Osteoblast (primary cell): Measurements from ENCODE around the gene CDK2AP2. TPM values are rescaled to one million over a fixed set of nuclear protein-coding genes. Genes with fewer than 3 reads are reported as not detected.

Source experiments
- DNase-seq: peaks from one replicate; pipeline ENCODE4 v3.0.0; 2011; ENCODE audit warnings: low spot score, mixed read lengths; ENCODE audit not compliant: insufficient read length; ENCODE audit errors: missing footprints
- H2AFZ ChIP-seq: 2 replicates; pipeline ENCODE4 v1.6.0; 2011; ENCODE audit warnings: mild to moderate bottlenecking, low read length
- H3K27ac ChIP-seq: 2 replicates; pipeline ENCODE4 v1.5.1; 2011; ENCODE audit warnings: mild to moderate bottlenecking, low read depth, low read length, moderate library complexity
- H3K27me3 ChIP-seq: 2 replicates; pipeline ENCODE4 v1.6.0; 2012; ENCODE audit warnings: mild to moderate bottlenecking, control low read depth, inconsistent platforms, low read length, moderate library complexity; ENCODE audit not compliant: insufficient read depth
- H3K36me3 ChIP-seq: 2 replicates; pipeline ENCODE4 v1.5.1; 2011; ENCODE audit warnings: mild to moderate bottlenecking, low read length, control low read depth, moderate library complexity; ENCODE audit not compliant: insufficient read depth
- H3K4me1 ChIP-seq: 2 replicates; pipeline ENCODE4 v1.5.1; 2011; ENCODE audit warnings: mild to moderate bottlenecking, low read length, control low read depth, moderate library complexity; ENCODE audit not compliant: insufficient read depth
- H3K4me2 ChIP-seq: 2 replicates; pipeline ENCODE4 v1.6.0; 2011; ENCODE audit warnings: mild to moderate bottlenecking, low read length; ENCODE audit not compliant: insufficient read depth
- H3K4me3 ChIP-seq: fragments of 200-600 bp; sonication (generic); 3 replicates; pipeline ENCODE4 v1.5.1; 2012; ENCODE audit warnings: mild to moderate bottlenecking, low read length, inconsistent platforms; ENCODE audit not compliant: insufficient read depth
- H3K79me2 ChIP-seq: 2 replicates; pipeline ENCODE4 v1.6.0; 2012; ENCODE audit warnings: mild to moderate bottlenecking, low read length, control low read depth, inconsistent platforms; ENCODE audit not compliant: insufficient read depth
- H3K9me3 ChIP-seq: 2 replicates; pipeline ENCODE4 v1.5.1; 2011; ENCODE audit warnings: low read depth, low read length, control low read depth
- H4K20me1 ChIP-seq: 2 replicates; pipeline ENCODE4 v1.6.0; 2012; ENCODE audit warnings: mild to moderate bottlenecking, low read length, control low read depth; ENCODE audit not compliant: insufficient read depth
- total RNA-seq: library from RNA; depleted of rRNA; stranded (reverse); fragments of >200 nt; gene quantifications from 2 replicates; pipeline ENCODE4 v1.2.3, GENCODE V29; 2012
- TF ChIP-seq, protein P1 (sequence below): IDR thresholded peaks from 2 replicates; pipeline ENCODE4 v1.5.1; 2011; ENCODE audit warnings: mild to moderate bottlenecking, low read depth, low read length, moderate library complexity; ENCODE audit errors: extremely low read depth

CDK2AP2 gene
- total RNA-seq, 1 donor = 6.2 TPM

DNA sequence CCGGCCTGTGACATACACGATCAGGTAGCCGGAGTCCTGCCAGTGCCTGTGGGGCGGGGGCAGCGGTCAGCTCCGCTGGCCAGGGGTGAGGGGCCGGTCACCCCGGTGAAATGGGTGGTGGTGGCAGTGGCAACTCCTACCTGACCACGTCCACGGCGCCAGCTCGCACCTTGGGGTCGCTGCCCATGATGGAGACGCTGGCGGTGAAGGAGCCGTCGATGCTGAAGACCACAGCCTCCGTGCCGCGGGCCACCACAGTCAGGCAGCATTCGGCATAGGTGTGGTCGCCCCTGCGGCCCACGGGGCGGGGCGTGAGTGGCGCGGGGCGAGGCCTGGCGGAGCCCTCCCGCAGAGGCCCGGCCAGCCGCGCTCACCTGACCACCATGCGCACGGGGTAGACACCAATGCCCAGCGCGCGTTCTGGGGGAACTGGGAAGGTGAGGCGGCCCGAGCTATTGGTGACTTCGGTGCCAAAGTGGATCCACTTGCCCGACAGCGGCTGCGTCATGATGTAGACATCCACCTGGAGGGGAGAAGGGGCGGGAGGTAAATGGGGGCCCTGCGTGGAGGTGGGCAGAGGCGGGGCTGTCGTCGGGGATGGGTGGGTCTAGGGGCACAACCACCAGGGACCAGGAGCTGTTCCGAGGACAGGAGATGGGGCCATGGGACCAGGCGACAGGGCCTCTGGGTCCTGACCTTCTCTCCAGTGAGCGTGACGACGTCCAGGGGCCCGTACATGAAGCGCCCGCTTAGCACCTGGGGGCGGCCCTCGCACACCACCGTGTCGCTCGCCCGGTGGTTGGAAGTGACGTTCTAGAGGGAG, 14.2 kb downstream of the CDK2AP2 start:
- Histone ChIP-seq H3K79me2 (no peaks in the 10 kb centered on the region), H3K4me1 (no peaks in the 10 kb centered on the region), H3K9me3 (no peaks in the 10 kb centered on the region), H3K4me2 (no peak overlapping the region), H3K36me3 (peaks cover 11% of the 10 kb centered on the region), H3K27me3 (no peaks in the 10 kb centered on the region), H3K27ac (no peak overlapping the region), H4K20me1 (no peaks in the 10 kb centered on the region), H2AFZ (no peak overlapping the region), H3K4me3 (no peak overlapping the region)
- DNase-seq = peak; percentile 65
- TF ChIP-seq, protein P1, sequence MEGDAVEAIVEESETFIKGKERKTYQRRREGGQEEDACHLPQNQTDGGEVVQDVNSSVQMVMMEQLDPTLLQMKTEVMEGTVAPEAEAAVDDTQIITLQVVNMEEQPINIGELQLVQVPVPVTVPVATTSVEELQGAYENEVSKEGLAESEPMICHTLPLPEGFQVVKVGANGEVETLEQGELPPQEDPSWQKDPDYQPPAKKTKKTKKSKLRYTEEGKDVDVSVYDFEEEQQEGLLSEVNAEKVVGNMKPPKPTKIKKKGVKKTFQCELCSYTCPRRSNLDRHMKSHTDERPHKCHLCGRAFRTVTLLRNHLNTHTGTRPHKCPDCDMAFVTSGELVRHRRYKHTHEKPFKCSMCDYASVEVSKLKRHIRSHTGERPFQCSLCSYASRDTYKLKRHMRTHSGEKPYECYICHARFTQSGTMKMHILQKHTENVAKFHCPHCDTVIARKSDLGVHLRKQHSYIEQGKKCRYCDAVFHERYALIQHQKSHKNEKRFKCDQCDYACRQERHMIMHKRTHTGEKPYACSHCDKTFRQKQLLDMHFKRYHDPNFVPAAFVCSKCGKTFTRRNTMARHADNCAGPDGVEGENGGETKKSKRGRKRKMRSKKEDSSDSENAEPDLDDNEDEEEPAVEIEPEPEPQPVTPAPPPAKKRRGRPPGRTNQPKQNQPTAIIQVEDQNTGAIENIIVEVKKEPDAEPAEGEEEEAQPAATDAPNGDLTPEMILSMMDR = no peak

DNA sequence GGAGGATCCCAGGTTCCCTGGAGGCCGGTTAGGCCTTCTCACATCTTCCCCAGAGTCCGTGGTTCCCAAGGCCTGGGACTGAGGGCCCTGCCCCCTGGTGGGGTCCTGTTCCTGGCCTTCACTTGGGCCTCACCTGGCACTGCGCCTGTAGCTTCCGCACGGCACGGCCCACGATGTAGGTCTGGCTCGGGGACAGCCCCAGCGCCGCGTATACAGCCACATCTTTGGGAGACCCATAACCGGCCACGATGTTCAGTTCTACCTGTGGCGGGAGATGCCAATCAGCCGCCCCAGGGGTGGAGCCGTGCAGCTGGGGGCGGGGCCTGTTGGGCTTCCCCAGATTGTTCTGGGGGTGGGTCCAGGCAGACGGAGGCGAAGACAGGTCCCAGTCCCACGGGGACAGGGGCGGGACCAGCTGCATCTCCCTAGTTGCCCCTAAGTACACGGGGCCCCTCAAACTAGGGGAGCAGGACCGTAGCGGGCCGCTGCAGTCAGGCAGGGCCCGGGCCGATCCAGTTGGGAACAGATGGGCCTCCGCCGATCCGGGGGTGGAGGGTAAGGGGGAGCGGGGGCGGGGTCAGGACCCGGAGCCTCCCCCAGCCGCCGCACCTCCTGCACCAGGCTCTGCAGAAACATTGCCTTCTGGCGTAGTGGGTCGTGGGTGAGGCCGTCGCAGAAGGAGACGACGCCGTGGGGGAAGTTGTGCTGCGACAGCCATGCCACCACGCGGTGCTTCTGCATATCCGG, 15.0 kb downstream of the CDK2AP2 start:
- H3K79me2 ChIP-seq = no peaks in the 10 kb centered on the region
- TF ChIP-seq, protein P1 = no peak
- no peaks in the 10 kb centered on the region for H3K4me1 ChIP-seq
- peak; percentile 81 for DNase-seq
- H3K9me3 ChIP-seq = no peaks in the 10 kb centered on the region
- no peak overlapping the region for H3K4me2 ChIP-seq
- no peak overlapping the region for H3K4me3 ChIP-seq
- no peak overlapping the region for H2AFZ ChIP-seq
- peaks cover 2% of the 10 kb centered on the region for H4K20me1 ChIP-seq
- H3K27me3 ChIP-seq = no peaks in the 10 kb centered on the region
- H3K27ac ChIP-seq = no peak overlapping the region
- H3K36me3 ChIP-seq = peaks cover 11% of the 10 kb centered on the region

DNA sequence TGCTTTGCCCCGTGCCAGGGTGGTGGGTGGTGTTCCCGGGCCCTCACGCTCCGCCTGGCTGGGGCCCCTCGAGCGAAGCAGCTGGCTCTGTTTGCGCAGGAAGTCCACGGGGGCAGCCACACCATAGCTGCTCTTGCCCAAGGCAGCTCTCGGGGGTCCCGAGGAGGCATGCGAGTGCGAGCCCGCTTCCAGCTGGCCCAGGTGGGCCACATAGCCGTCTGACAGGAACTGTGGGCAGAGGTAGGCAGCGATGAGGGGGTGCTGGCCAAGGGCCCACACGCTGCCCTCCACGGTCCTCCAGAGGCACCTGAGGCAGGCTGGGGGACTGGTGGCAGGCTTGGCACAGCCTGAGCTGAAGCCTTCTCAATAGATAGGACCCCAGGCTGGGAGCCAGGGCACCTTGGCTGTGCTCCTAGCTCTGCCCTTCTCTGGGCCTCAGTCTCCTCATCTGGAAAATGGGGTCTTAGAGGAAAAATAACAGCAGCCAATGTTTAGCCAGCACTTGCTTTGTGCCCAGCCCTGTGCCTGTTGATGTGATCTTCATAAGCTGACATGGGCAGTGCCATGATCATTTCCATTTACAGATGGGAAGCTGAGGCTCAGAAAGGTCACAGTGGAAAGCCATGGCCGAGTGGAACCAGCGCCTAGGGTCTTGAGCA, 15.8 kb downstream of the CDK2AP2 start:
- peaks cover 5% of the 10 kb centered on the region for H4K20me1 ChIP-seq
- peak; percentile 79 for DNase-seq
- no peaks in the 10 kb centered on the region for H3K79me2 ChIP-seq
- no peak overlapping the region for H2AFZ ChIP-seq
- no peaks in the 10 kb centered on the region for H3K9me3 ChIP-seq
- no peak overlapping the region for H3K4me3 ChIP-seq
- H3K27me3 ChIP-seq = no peaks in the 10 kb centered on the region
- peaks cover 11% of the 10 kb centered on the region for H3K36me3 ChIP-seq
- H3K4me1 ChIP-seq = no peaks in the 10 kb centered on the region
- TF ChIP-seq, protein P1 = no peak
- H3K27ac ChIP-seq = no peak overlapping the region
- no peak overlapping the region for H3K4me2 ChIP-seq
